GM18502 (cell line): ENCODE results near the gene PRKCA.
A peak's percentile ranks its signal among the peaks of the same experiment; 100 is the strongest.
"Not testable (repeated sequence)": the region's sequence is repeated elsewhere in the genome, so short reads cannot be mapped to it uniquely, and the experiment has no call there.

Source experiments
- ATAC-seq: cut with Tn5 transposase; IDR thresholded peaks from one replicate; pipeline ENCODE4 v1.9.1; 2021; ENCODE audit warnings: mild to moderate bottlenecking; ENCODE audit not compliant: unreplicated experiment, poor library complexity

PRKCA gene

DNA sequence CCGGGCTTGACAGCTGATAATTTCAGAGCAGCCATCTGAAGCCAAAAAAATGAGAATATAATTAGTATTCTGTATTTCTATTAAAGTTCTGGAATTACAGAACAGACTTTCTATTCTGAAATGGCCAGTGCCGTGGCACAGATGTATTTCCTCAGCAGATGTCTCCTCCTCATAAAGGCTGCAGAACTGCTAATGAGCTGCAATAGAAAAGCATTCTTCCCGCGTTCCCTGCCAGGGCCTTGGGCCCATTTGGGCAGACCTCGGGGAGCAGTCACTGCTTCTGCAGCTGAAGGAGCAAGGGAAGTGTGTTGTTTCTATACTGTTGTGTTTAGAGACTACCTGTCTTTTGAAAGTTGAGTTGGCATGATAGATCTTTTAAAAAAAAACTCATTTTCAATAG lies 379.9 kb downstream of the PRKCA start:
- no peak for ATAC-seq

DNA sequence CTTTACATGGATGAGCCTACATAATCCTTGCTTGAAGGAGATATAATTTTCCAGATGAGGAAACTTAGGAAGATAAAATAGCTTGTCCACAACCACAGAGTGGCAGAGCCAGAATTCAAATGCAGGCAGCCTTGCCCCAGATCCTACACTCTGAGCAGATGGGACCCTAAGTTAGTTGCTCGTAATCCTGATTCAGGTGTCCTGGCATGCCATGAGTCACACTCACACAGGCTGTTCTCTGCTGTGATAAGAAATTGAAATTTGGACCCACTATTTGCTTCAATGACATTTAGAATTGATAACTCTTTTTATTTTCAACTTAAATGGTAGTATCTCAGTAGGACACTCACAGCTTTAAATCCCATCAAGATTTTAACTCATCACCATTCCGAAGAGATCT lies 381.8 kb downstream of the PRKCA start:
- ATAC-seq, result no peak

DNA sequence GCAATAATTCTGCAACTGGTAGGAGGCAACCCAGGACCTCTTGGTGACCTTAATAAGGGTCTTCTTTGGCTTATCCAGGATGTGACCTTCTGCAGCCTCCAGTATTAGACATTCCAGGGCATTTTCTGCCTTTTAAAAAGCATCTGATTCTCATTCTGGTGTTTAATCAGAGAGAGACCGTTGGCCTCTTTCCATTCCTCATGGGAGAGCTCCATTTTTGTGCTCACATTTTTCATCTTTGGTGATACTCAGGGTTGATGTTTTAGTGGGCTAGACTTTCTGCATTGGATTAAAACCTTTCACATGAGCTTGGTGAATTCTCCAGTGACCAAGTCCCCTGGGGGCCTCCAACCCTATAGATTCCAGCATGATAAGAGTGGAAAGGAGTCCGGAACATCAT lies 382.3 kb downstream of the PRKCA start:
- no peak for ATAC-seq

DNA sequence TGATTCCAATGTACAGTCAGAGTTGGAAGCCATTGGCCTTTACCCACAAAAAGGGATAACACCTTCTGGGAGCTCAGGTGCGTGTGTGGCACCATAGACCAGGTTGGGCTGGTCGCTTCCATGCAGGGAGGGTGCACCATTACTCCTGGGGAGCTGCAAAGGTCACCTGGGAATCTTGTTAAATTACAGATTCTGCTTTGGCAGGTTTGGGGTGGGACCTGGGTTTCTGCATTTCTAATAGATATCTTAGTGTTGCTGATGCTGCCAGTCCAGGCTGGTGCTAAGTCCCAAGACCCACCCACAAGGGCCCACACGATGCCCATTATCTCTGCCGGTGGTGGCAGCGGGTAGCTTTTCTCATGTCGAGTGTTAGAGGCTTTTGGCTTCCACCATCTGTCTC lies 384.2 kb downstream of the PRKCA start:
- ATAC-seq, result no peak

DNA sequence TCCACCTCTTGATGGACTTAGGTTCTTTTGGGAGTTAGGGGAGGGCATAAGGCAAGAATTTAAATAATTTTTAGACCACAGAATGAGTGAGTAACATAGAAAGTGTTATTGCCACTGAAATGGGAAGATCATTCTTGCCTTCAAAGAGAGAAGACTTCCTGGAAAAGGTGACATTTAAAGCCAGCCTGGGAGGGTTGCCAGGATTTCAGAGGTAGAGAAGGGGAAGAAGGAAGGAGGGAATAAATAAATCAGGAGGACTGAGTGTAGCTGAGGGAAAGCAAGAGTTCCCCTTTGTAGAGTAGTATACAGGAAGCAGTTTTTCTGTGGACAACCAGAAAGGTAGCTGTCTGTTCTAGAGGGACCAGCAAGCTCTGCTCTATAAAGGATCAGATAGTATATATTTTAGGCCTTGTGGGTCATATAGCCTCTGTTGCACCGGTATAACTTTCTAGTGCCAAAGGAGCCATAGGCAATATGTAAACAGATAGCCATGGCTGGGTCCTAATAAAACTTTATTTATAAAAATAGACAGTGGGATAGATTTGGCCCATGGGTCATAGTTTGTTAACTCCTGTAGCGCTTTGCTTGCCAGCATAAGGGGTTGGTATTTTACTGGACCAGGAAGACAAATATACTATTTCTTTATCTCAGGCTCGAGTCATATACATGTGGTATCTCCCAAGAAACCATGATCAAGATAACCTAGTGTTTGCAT lies 385.3 kb downstream of the PRKCA start:
- ATAC-seq, result no peak

DNA sequence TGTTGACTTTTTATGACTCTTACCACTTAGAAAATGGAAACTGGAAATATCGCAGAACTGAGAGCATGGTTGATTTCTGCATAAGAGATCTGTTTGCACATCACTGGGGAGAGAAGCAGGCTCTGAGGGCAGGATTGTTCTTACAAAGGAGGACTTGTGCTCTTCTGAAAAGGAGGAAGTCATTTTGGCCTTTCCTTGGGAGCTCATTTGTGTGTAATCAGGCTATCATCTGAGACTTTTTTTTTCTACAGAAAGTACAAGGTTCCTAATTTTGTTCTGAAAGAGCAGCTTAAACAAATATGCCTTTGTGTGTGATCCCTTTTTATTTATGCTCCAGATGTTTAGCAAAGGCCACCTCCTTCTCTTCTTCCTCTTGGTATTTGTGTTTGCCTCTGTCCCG lies 386.8 kb downstream of the PRKCA start:
- no peak for ATAC-seq

DNA sequence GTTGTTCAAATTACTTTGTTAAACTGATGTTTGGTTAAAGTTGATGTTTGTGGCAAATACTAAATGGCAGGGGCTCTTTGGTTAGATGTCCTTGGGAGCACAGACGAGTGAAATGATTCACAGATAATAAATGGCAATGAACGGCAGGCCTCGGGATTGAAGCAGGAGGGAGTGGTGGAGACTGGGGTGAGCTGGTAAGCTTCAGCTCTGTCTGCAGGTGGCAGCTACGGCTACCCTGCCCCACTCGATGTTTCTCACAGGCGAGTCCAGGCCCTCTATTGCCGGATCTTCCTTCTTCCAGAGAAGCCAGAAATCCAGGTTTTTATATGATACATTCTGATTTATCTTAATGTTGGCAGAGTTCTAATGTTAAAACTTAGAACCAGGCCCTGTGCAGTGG lies 387.8 kb downstream of the PRKCA start:
- no peak for ATAC-seq

DNA sequence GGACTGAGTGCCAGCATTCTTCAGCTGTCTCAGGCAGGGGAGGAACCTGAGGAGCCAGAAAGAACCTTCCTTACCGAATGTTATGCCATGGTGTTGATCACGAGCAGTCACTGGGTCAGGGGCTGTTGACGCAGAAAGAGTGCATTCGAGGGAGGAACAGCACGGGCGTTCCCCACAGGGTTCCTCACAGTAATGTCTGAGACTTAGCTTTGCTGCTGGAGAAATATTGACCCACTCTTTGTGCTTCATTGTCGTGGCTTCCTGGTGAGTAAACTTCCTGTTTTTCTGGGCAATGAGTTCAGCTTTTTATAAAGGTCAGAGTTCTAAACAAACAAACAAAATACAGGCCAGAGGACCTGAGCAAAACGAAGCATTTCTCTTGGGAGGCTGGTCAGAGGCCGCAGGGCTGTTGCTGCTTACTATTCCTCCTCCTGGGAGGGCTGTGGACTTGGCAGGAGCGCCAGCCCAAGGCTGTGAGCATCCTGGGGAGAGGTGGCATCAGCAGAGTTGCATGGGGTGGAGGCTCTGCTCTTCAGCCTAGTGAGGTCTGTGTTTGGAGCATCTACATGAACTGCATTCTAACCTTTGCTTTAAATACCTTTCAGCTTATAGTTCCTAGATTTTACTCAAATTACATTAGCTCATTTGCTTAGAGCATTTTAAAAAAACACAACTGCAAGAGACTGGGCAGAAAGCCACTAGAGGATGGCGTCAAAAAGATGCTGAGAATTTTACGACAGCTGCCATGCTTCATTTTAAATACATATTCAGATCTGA lies 389.4 kb downstream of the PRKCA start:
- ATAC-seq, result no peak

DNA sequence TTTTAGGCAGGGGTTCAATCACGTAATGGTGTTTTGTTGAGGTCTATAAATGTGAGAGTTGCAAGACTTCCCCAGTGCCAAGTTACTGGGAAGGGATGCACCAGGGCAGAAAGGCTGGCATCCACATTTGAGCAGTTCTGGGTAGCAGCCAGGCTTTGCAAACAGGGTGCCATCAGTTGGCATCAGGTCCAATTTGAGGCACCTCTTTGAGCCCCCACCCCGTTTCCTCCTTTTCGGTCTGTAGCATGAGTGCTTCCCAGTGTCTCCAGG lies 389.9 kb downstream of the PRKCA start:
- ATAC-seq, result no peak

DNA sequence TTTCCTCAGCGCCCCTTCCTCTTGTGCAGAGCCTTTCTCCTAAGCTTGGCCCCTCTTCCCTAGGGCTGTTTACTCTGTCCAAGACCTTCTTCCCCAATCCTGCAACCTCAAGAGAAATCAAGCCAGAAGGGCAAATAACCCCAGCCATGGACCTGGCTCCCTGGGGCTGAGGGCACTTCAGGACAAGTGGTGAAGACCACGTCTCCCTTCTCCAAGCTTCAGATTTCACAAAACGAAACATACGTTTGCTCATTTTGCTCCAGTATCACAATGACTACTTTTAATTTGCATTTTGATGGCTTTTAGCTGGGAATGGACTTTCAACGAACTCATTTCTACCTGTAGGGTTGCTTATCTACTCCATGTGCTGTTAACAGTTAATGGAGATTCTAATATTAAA lies 392.7 kb downstream of the PRKCA start:
- ATAC-seq, result no peak

DNA sequence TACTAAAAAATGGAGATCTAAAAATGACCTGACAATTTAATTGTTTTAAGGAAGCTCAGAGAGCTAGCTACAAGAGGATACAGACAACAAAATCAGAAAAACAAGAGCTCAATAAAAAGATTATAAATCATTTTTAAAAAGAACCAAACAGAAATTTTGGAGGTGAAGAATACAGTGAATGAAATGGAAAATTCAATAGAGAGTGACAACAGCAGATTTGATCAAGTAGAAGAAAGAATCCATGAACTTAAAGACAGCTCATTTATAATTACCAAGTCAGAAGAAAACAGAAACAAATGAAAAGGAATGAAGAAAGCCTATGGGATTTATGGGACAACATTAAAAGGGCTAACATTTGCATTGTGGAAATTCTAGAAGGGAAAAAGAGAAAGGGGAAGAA lies 395.9 kb downstream of the PRKCA start:
- no peak for ATAC-seq

DNA sequence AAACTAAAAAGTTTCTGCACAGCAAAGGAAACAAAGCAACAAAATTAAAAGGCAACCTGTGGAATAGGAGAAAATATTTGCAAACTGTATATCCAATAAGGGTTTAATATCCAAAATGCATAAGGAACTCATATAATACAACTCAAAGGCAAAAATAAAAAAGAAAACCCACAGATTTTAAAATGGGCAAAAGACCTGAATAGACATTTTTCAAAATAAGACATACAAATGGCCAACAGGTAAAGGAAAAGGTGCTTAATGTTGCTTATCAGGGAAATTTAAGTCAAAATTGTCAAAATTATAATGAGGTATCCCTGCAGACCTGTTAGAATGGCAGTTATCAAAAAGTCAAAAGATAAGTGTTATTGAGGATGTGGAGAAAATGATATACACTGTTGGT lies 399.0 kb downstream of the PRKCA start:
- ATAC-seq, result no peak

DNA sequence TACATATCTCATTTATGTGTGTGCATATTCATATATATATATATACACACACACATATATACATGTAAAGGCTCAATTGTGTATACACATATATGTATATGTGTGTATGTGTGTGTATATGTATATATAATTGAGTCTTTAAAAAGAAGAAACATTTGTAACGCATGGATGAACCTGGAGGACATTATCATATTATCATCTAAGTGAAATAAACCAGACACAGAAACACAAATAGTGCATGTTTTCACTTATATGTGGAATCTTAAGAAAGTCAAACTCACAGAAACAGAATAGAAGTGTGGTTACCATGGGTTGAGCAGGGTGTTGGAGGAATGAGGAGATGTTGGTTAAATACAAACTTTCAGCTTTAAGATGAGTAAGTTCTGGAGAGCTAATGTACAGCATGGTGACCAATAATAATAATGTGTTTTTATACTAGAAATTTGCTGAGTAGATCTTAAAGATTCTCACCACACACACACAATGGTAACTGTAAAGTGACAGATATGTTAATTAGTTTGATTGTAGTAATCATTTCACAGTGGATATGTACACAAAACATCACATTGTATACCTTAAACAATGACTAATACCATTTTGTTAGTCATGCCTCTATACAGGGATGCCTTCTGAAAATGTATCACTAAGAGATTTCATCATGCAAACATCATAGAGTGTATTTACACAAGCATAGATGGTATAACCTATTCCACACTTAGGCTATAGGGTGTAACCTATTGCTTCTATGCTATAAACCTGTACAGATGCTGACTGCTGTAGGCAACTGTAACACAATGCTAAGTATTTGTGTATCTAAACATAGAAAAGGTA lies 399.9 kb downstream of the PRKCA start:
- ATAC-seq, result no peak

DNA sequence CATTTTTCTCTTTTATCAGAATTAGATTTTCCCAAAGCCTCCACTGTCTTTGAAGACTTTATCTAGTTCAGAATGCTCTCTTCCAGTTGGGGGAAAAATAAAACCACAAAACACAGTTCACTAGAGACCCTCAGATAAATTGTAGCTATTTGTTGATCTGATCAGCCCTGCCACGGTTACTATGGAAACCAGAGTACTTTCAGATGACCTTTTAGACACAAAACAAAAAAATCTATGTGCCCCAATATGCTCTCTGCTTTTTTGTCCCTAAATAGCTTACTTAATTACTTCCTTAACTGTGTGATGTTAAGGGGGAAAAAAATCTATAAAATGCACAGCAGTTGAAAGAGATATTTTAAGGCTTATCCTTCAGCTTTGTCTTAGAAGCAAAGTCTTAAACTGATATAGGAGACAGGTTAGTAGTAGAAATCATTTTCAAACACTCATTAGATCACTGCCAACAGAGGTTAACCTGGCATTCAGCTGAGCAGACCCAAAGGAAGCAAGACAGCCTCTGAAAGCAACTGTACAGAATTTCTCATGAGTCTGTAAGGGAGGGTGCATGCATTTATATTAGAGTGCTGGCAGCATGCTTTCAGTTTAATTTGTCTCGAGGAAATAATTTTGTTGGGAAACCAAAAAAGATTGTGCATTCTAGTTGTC lies 402.6 kb downstream of the PRKCA start:
- no peak for ATAC-seq

DNA sequence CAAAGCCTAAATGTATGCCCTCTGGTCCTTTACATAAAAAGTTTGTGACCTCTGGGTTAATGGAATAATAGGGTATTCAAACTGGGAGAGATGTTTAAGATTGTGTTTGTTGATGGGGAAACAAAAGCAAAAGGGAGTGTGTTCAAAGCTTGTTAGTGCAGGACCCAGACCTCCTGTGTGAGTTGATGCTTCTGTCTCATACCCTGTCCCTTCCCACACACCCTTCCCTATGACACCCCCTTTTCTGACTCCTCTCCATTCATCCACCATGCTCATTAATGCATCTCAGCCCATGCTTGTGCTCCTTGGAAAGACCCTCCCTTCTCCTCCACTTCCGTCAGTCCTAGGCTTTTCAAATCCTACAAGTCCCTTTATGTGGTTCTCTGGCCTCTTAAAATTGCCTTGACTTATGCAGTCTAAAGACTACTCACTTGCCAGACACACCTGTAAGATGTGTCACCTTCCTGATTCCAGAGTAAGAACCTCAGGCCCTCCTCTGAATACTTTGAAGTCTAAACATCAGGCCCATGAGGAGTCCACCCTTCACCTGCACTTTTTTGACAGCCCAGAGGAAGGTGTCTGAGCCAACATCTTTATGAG lies 404.5 kb downstream of the PRKCA start:
- no peak for ATAC-seq

DNA sequence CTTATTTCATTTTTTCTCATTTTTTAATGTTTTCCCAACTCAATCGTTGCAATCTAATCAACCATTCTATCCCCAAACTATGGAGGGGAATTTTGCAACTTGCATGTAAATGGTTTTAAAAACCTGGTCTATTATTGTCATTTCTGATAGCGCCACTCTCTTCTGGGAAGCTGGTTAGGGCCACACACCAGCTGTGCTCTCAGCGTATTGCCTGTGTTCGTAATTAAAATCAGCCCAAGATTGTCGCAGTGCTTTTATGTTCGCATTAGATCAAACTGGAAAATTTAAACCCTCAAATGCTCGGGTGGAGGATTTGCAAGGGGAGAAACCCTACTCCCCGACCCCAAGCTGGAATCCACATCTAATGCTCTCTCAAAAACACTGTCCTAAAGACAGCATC lies 409.0 kb downstream of the PRKCA start:
- ATAC-seq, result no peak

DNA sequence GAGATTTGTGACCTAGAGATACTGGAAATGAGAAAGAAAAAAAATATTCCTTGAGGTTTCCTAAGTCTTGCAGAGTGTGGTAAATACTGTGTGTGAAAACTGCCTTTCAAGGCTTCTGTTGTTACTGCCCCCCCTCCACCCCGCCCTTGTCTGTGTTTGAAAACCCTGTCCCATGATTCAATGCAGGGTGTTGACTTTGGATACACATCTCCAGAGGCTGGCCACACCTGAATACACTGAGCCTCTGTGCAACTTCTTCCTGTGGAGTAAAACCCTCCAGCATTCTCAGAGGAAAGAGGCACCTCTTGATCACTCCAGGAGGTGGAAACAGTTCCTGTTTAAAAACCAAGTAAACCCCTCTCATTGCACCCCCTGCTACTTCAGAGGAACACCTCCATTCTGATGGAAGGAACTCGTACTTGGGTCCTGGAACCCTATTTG lies 409.5 kb downstream of the PRKCA start:
- no peak for ATAC-seq

DNA sequence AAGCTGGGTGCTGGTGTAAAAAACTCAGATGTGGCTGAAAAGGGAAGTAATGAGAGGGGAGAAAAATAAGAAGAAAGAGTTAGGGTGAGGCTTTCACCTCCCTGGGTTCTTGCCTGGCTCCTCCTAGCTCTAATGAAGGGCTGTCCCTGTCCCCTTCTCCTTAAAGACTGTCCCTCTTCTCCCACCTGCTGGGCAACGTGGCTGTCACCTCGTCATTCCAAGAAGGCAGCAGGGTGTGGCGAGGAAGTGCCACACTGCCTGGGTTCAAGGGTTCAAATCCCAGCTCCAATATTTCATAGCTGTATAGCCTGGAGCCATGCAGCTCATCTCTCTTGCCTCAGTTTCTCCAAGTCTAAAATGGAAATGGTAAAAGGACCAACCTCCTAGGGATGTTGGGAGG lies 410.0 kb downstream of the PRKCA start:
- ATAC-seq, result no peak

DNA sequence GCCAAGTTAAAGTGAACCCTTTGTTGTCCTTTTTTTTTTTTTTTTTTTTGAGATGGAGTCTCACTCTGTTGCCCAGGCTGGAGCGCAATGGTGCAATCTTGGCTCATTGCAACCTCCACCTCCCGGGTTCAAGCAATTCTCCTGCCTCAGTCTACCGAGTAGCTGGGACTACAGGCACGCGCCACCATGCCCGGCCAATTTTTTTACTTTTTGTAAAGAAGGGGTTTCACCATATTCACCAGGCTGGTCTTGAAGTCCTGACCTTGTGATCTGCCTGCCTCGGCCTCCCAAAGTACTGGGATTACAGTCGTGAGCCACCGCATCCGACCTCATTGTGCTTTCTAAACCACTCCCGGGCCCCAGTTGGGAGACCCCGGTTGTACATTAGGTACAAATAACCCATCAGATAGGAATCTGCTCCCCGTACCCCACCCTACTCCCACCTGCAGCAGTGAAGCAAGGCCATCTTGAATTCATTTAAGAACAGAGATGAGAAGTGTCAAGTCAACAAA lies 410.7 kb downstream of the PRKCA start:
- ATAC-seq, result not testable (repeated sequence)

DNA sequence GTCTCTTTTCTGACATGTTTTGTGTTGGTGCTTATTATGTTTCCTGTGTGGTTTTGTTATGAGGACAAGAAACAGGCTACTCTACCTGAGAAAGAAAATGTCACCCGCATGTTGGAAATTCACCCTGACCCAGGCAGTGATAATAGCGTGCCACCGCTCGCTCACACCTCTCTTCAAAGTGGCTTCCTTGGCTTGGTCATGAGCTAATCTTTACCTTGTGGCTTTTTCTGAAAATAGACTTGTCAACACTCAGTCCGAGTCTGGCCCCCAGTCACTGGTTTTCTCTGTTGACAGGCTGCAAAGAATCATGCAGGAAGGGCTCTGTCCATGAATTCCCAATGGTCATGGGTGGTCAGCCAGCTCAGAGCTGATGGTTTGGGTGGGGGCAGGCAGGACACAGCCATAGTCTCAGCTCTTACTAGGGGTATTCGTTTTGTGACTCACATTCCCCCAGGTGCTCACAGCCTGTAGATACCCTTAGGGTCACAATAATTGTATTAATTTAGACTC lies 411.2 kb downstream of the PRKCA start:
- ATAC-seq, result peak; percentile 50
